ENCODE data around the gene MAPK10. TPM values are rescaled to one million over a fixed set of nuclear protein-coding genes. Genes with fewer than 3 reads are reported as not detected.

MAPK10 gene
- polyA plus RNA-seq, result 117 and 144 TPM in 2 replicates

DNA sequence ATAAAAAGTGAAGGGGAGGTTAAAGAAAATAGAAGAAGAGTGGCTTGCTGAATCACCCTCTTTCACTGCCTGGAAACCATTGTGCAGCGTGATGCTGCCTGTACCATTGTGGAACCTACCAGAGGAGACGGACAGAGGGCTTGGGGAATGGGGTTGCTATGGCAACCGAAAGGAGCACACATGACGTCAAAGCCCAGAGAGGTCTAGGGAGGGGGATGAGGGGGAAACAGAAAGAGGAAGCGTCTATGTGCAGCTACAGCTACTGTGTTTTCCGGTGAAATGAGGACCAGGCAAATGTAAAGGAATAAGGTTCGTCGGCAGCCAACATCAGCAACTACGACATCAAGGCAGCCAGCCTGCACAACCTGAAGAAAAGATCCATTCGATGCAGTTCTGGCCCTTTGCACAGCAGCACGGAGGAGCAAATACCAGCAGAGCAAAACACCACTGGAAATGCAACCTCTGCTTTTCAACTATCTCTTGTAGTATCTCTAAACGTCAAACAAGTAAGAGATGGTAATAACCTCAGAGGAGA, at the start of gene MAPK10:
MAPK10 (minus strand) TSS at position 110 of the 535 bp plus-strand sequence.

Other genes with a start within 250 kb of the MAPK10 start
- 53.2 and 53.9 TPM in 2 replicates for gene PTPN13, start 234.3 kb upstream of the MAPK10 start, polyA plus RNA-seq

Data from Purkinje cell (primary cell).